Middle frontal gyrus (tissue), 1 donor: ENCODE measurements around the gene FBXO27.
A peak's percentile ranks its signal among the peaks of the same experiment; 100 is the strongest.
"Not testable (repeated sequence)": the region's sequence is repeated elsewhere in the genome, so short reads cannot be mapped to it uniquely, and the experiment has no call there.

Source experiments
- DNase-seq: peaks from one replicate; pipeline ENCODE4 v3.0.0-alpha.2; 2015; ENCODE audit warnings: low spot score; ENCODE audit errors: extremely low spot score

FBXO27 gene

GRCh38 chr19:39045506-39045905 lies 13.2 kb upstream of the FBXO27 start:
- DNase-seq = no peak

GRCh38 chr19:39038098-39038497 lies 5.7 kb upstream of the FBXO27 start:
- no peak for DNase-seq

GRCh38 chr19:39037194-39037593 lies 4.8 kb upstream of the FBXO27 start:
- no peak for DNase-seq

GRCh38 chr19:39036581-39036980 lies 4.2 kb upstream of the FBXO27 start:
- no peak for DNase-seq

- peak; percentile 32 for DNase-seq
Observed at GRCh38 chr19:39031368-39032062, 834 bp downstream of the FBXO27 start.

- no peak for DNase-seq
Observed at GRCh38 chr19:39030854-39031367, 1.4 kb downstream of the FBXO27 start.

GRCh38 chr19:39024875-39025641 lies 7.3 kb downstream of the FBXO27 start:
- no peak for DNase-seq

GRCh38 chr19:39021063-39021462 lies 11.3 kb downstream of the FBXO27 start:
- DNase-seq = no peak

GRCh38 chr19:39017646-39018045 lies 14.7 kb downstream of the FBXO27 start:
- DNase-seq = no peak

- no peak for DNase-seq
Observed at GRCh38 chr19:39017026-39017425, 15.3 kb downstream of the FBXO27 start.

GRCh38 chr19:39014037-39014436 lies 18.3 kb downstream of the FBXO27 start:
- DNase-seq = no peak

GRCh38 chr19:39009001-39009400 lies 23.3 kb downstream of the FBXO27 start:
- no peak for DNase-seq

GRCh38 chr19:39008137-39008536 lies 24.2 kb downstream of the FBXO27 start:
- no peak for DNase-seq

- no peak for DNase-seq
Observed at GRCh38 chr19:39007096-39007495, 25.3 kb downstream of the FBXO27 start.

GRCh38 chr19:39004403-39004802 lies 27.9 kb downstream of the FBXO27 start:
- no peak for DNase-seq

GRCh38 chr19:39003796-39004195 lies 28.6 kb downstream of the FBXO27 start:
- DNase-seq = no peak

- no peak for DNase-seq
Observed at GRCh38 chr19:39003188-39003587, 29.2 kb downstream of the FBXO27 start.

GRCh38 chr19:39001041-39001440 lies 31.3 kb downstream of the FBXO27 start:
- DNase-seq = peak; percentile 5

- not testable (repeated sequence) for DNase-seq
Observed at GRCh38 chr19:38997576-38997975, 34.8 kb downstream of the FBXO27 start.

GRCh38 chr19:38993271-38993670 lies 39.1 kb downstream of the FBXO27 start:
- no peak for DNase-seq

GRCh38 chr19:38990949-38991697 lies 41.2 kb downstream of the FBXO27 start:
- no peak for DNase-seq

- DNase-seq = not testable (repeated sequence)
Observed at GRCh38 chr19:38989614-38990013, 42.7 kb downstream of the FBXO27 start.
